Astrocyte (in vitro differentiated cells and primary cell): ENCODE results near the gene AGRN. TPM values are rescaled to one million over a fixed set of nuclear protein-coding genes. Genes with fewer than 3 reads are reported as not detected.

Experiments
- DNase-seq: peaks from one replicate; pipeline ENCODE4 v3.0.0-alpha.2; 2010; ENCODE audit warnings: low read depth
- FAIRE-seq: peaks from 2 replicates; lab custom pipeline; 2011; peaks lifted over from hg19 to GRCh38; lab: Jason Lieb, UNC
- H2AFZ ChIP-seq: 2 replicates; pipeline ENCODE4 v1.6.0; 2012; ENCODE audit warnings: low read depth, low read length, inconsistent platforms
- H3K27ac ChIP-seq: 2 replicates; pipeline ENCODE4 v1.5.1; 2011; ENCODE audit warnings: low read depth, low read length, inconsistent platforms
- H3K27me3 ChIP-seq: 2 replicates; pipeline ENCODE4 v1.6.0; 2011; ENCODE audit warnings: low read length, inconsistent platforms; ENCODE audit not compliant: insufficient read depth
- H3K36me3 ChIP-seq: 2 replicates; pipeline ENCODE4 v1.5.1; 2011; ENCODE audit warnings: low read length, inconsistent platforms; ENCODE audit not compliant: insufficient read depth
- H3K4me1 ChIP-seq: 2 replicates; pipeline ENCODE4 v1.5.1; 2011; ENCODE audit warnings: low read length, inconsistent platforms; ENCODE audit not compliant: insufficient read depth
- H3K4me2 ChIP-seq: 2 replicates; pipeline ENCODE4 v1.6.0; 2012; ENCODE audit warnings: low read length, inconsistent platforms
- H3K4me3 ChIP-seq: 2 replicates; pipeline ENCODE4 v1.5.1; 2011; ENCODE audit warnings: low read depth, mild to moderate bottlenecking, low read length, inconsistent platforms; ENCODE audit not compliant: insufficient read depth
- H3K79me2 ChIP-seq: 2 replicates; pipeline ENCODE4 v1.6.0; 2012; ENCODE audit warnings: mild to moderate bottlenecking, low read length, inconsistent platforms; ENCODE audit not compliant: insufficient read depth
- H3K9ac ChIP-seq: 2 replicates; pipeline ENCODE4 v1.6.0; 2012; ENCODE audit warnings: mild to moderate bottlenecking, low read length, inconsistent platforms
- H3K9me3 ChIP-seq: 2 replicates; pipeline ENCODE4 v1.5.1; 2012; ENCODE audit warnings: low read depth, mild to moderate bottlenecking, low read length, inconsistent platforms; ENCODE audit not compliant: insufficient read depth
- H4K20me1 ChIP-seq: 2 replicates; pipeline ENCODE4 v1.6.0; 2012; ENCODE audit warnings: low read length, inconsistent platforms; ENCODE audit not compliant: insufficient read depth
- H3K27ac Mint-ChIP-seq: one replicate; pipeline ENCODE4 v1.8.0; 2021; ENCODE audit warnings: mild to moderate bottlenecking, mixed read lengths; ENCODE audit not compliant: unreplicated experiment
- H3K27me3 Mint-ChIP-seq: one replicate; pipeline ENCODE4 v1.8.0; 2021; ENCODE audit warnings: low read depth, mixed read lengths; ENCODE audit not compliant: unreplicated experiment
- H3K36me3 Mint-ChIP-seq: one replicate; pipeline ENCODE4 v1.8.0; 2021; ENCODE audit warnings: low read depth, mixed read lengths; ENCODE audit not compliant: unreplicated experiment
- H3K4me1 Mint-ChIP-seq: one replicate; pipeline ENCODE4 v1.8.0; 2021; ENCODE audit warnings: low read depth, mixed read lengths; ENCODE audit not compliant: unreplicated experiment
- H3K4me3 Mint-ChIP-seq: one replicate; pipeline ENCODE4 v1.8.0; 2021; ENCODE audit warnings: mild to moderate bottlenecking, moderate library complexity, mixed read lengths; ENCODE audit not compliant: unreplicated experiment
- H3K9me3 Mint-ChIP-seq: one replicate; pipeline ENCODE4 v1.8.0; 2021; ENCODE audit warnings: mild to moderate bottlenecking, mixed read lengths; ENCODE audit not compliant: unreplicated experiment
- CTCF ChIP-seq: IDR thresholded peaks from 2 replicates; pipeline ENCODE4 v1.5.1; 2011; ENCODE audit warnings: low read depth, mild to moderate bottlenecking, inconsistent platforms, low read length, moderate library complexity; ENCODE audit not compliant: insufficient read depth
- EZH2 ChIP-seq: IDR thresholded peaks from 2 replicates; pipeline ENCODE4 v1.6.1; 2012; ENCODE audit warnings: mild to moderate bottlenecking, low read length, inconsistent platforms; ENCODE audit not compliant: insufficient read depth
- total RNA-seq: library from RNA; stranded (reverse); gene quantifications from 2 replicates; pipeline ENCODE4 v1.2.1, GENCODE V29; 2021

Gene AGRN
- total RNA-seq, 1 donor from 2014 or later, result 589 TPM

DNA sequence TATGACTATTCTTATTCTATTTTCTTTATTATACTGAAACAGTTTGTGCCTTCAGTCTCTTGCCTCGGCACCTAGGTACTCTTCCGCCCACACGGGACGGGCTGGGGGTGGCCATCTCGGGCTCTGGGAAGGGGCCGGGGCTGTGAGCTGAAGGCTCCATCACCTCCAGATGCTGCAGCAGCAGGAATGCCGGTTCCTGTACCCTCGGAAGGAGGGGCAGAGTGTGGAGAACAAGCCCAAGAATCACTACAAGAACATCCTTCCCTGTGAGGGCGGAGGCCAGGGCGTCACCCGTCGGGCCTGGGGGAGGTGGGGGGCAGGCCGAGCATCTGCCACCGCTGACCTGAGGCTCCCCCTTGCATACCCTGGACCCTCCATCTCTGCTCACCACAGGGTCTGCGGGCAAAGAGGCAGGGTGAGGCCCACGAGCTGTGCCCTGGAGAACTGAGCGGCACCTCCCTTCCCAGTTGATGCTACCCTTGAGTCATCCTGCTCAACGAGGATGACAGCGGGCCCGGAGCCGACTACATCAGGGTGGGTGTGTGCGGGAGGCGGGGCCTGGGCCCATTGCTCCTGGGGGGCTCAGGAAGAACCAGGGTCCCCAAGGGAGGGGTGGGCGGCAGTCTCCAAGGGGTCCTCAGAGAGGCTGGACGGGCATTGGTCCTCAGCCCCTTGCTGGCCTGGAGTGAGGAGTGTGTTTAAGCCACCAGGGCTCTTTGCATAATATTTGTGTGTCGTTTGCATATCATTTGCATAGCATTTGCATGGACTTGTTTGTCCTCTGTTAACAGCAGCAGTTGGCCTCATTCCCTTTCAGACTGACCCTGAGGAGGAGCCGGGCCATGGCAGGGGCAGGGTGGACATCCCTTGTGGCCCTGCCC, 46.7 kb downstream of the AGRN start:
- Histone ChIP-seq H3K27ac (no peak overlapping the region), H3K9me3 (no peaks in the 10 kb centered on the region), H2AFZ (no peak overlapping the region), H3K79me2 (no peaks in the 10 kb centered on the region), H4K20me1 (peaks cover 4% of the 10 kb centered on the region), H3K9ac (no peak overlapping the region), H3K4me1 (peaks cover 34% of the 10 kb centered on the region), H3K36me3 (no peaks in the 10 kb centered on the region), H3K4me2 (no peak overlapping the region), H3K4me3 (no peak overlapping the region), H3K27me3 (no peaks in the 10 kb centered on the region)
- Mint-ChIP-seq H3K4me1 (peaks cover 5% of the 10 kb centered on the region), H3K36me3 (no peaks in the 10 kb centered on the region), H3K27ac (no peak overlapping the region), H3K9me3 (no peaks in the 10 kb centered on the region), H3K4me3 (no peak overlapping the region), H3K27me3 (no peaks in the 10 kb centered on the region)
- FAIRE-seq (no peak), DNase-seq (no peak)
- TF ChIP-seq CTCF (no peak), EZH2 (no peak)

- TF ChIP-seq CTCF (no peak), EZH2 (no peak)
- Mint-ChIP-seq H3K9me3 (no peaks in the 10 kb centered on the region), H3K4me3 (no peak overlapping the region), H3K27me3 (no peaks in the 10 kb centered on the region), H3K27ac (no peak overlapping the region), H3K4me1 (peaks cover 5% of the 10 kb centered on the region), H3K36me3 (no peaks in the 10 kb centered on the region)
- Histone ChIP-seq H3K4me3 (no peak overlapping the region), H3K4me2 (no peak overlapping the region), H4K20me1 (peaks cover 4% of the 10 kb centered on the region), H3K27ac (no peak overlapping the region), H3K79me2 (no peaks in the 10 kb centered on the region), H3K9me3 (no peaks in the 10 kb centered on the region), H3K27me3 (no peaks in the 10 kb centered on the region), H2AFZ (no peak overlapping the region), H3K36me3 (no peaks in the 10 kb centered on the region), H3K9ac (no peak overlapping the region), H3K4me1 (peaks cover 34% of the 10 kb centered on the region)
- FAIRE-seq (no peak), DNase-seq (no peak)
Measured at GRCh38 chr1:1067284-1067859, 47.5 kb downstream of the AGRN start.
